Activated T-helper 2 cell treated with anti-CD3 and anti-CD28 coated beads, Interferon-gamma antibody, Interleukin-2, Interleukin-4, amounts not matched to agents 10 μg/mL and 5 μg/mL and 100 μg/mL, durations not matched to agents 14 hours and 24 hours and 36 hours (primary cell): ENCODE data around the gene ZDHHC14. TPM values are rescaled to one million over a fixed set of nuclear protein-coding genes. Genes with fewer than 3 reads are reported as not detected.

Experiments used
- DNase-seq: peaks from one replicate; pipeline ENCODE4 v3.0.0; 2021; ENCODE audit warnings: low spot score
- H3K27ac Mint-ChIP-seq: one replicate; pipeline ENCODE4 v1.8.0; 2021; ENCODE audit warnings: mixed read lengths
- H3K27me3 Mint-ChIP-seq: one replicate; pipeline ENCODE4 v1.8.0; 2021; ENCODE audit warnings: low read depth, mixed read lengths
- H3K36me3 Mint-ChIP-seq: one replicate; pipeline ENCODE4 v1.8.0; 2021; ENCODE audit warnings: low read depth, mixed read lengths
- H3K4me1 Mint-ChIP-seq: one replicate; pipeline ENCODE4 v1.8.0; 2021; ENCODE audit warnings: low read depth, mixed read lengths
- H3K4me3 Mint-ChIP-seq: one replicate; pipeline ENCODE4 v1.8.0; 2021; ENCODE audit warnings: low read depth, mild to moderate bottlenecking, moderate library complexity, mixed read lengths
- H3K9me3 Mint-ChIP-seq: one replicate; pipeline ENCODE4 v1.8.0; 2021; ENCODE audit warnings: mixed read lengths
- intact Hi-C: fragments of 100-400 bp; cut with micrococcal nuclease; formaldehyde crosslinking; loops from one replicate; pipeline ENCODE4 v1.15.1; 2023
- total RNA-seq: library from RNA; stranded (reverse); gene quantifications from 2 replicates; pipeline ENCODE4 v1.2.3, GENCODE V29; 2022

The ZDHHC14 gene
- total RNA-seq, 1 donor from 2014 or later: 8.4 TPM

GRCh38 chr6:157615420-157615769, 234.4 kb downstream of the ZDHHC14 start:
- intact Hi-C loops: no loop called here
- DNase-seq: no peak
- no peak overlapping the region for H3K27ac Mint-ChIP-seq
- H3K4me3 Mint-ChIP-seq: no peak overlapping the region
- H3K36me3 Mint-ChIP-seq: no peaks in the 10 kb centered on the region
- no peaks in the 10 kb centered on the region for H3K27me3 Mint-ChIP-seq
- H3K4me1 Mint-ChIP-seq: no peaks in the 10 kb centered on the region
- H3K9me3 Mint-ChIP-seq: no peaks in the 10 kb centered on the region

- Mint-ChIP-seq H3K4me3 (no peak overlapping the region), H3K36me3 (no peaks in the 10 kb centered on the region), H3K27ac (no peak overlapping the region), H3K4me1 (no peaks in the 10 kb centered on the region), H3K9me3 (no peaks in the 10 kb centered on the region), H3K27me3 (no peaks in the 10 kb centered on the region)
- no peak for DNase-seq
- intact Hi-C loops: no loop called here
Measured at GRCh38 chr6:157615951-157616350, 235.0 kb downstream of the ZDHHC14 start.

- no peak overlapping the region for H3K4me3 Mint-ChIP-seq
- H3K9me3 Mint-ChIP-seq: peaks cover 4% of the 10 kb centered on the region
- no peaks in the 10 kb centered on the region for H3K4me1 Mint-ChIP-seq
- H3K27me3 Mint-ChIP-seq: peaks cover 2% of the 10 kb centered on the region
- no peaks in the 10 kb centered on the region for H3K36me3 Mint-ChIP-seq
- no peak overlapping the region for H3K27ac Mint-ChIP-seq
- intact Hi-C loops: no loop called here
- DNase-seq: no peak
Measured at GRCh38 chr6:157620944-157621343, 240.0 kb downstream of the ZDHHC14 start.

- H3K4me3 Mint-ChIP-seq: no peak overlapping the region
- no peak overlapping the region for H3K27ac Mint-ChIP-seq
- peaks cover 2% of the 10 kb centered on the region for H3K27me3 Mint-ChIP-seq
- H3K4me1 Mint-ChIP-seq: no peaks in the 10 kb centered on the region
- H3K36me3 Mint-ChIP-seq: no peaks in the 10 kb centered on the region
- peaks cover 4% of the 10 kb centered on the region for H3K9me3 Mint-ChIP-seq
- DNase-seq: no peak
- intact Hi-C loops: no loop called here
Measured at GRCh38 chr6:157621406-157621805, 240.4 kb downstream of the ZDHHC14 start.

- Mint-ChIP-seq H3K9me3 (peaks cover 4% of the 10 kb centered on the region), H3K27ac (no peak overlapping the region), H3K4me3 (no peak overlapping the region), H3K27me3 (peaks cover 2% of the 10 kb centered on the region), H3K36me3 (no peaks in the 10 kb centered on the region), H3K4me1 (no peaks in the 10 kb centered on the region)
- DNase-seq: no peak
- intact Hi-C loops: no loop called here
Measured at GRCh38 chr6:157622427-157622826, 241.4 kb downstream of the ZDHHC14 start.

- H3K27ac Mint-ChIP-seq: no peak overlapping the region
- H3K4me1 Mint-ChIP-seq: peaks cover 5% of the 10 kb centered on the region
- intact Hi-C loops: no loop called here
- no peak for DNase-seq
- H3K27me3 Mint-ChIP-seq: peaks cover 5% of the 10 kb centered on the region
- no peaks in the 10 kb centered on the region for H3K36me3 Mint-ChIP-seq
- H3K4me3 Mint-ChIP-seq: no peak overlapping the region
- peaks cover 4% of the 10 kb centered on the region for H3K9me3 Mint-ChIP-seq
Measured at GRCh38 chr6:157625111-157625510, 244.1 kb downstream of the ZDHHC14 start.

GRCh38 chr6:157625764-157626163, 244.8 kb downstream of the ZDHHC14 start:
- Mint-ChIP-seq H3K27ac (no peak overlapping the region), H3K9me3 (peaks cover 4% of the 10 kb centered on the region), H3K36me3 (no peaks in the 10 kb centered on the region), H3K4me1 (peaks cover 5% of the 10 kb centered on the region), H3K27me3 (peaks cover 5% of the 10 kb centered on the region), H3K4me3 (no peak overlapping the region)
- intact Hi-C loops: no loop called here
- DNase-seq: no peak

GRCh38 chr6:157627195-157627966, 246.4 kb downstream of the ZDHHC14 start:
- no peak overlapping the region for H3K4me3 Mint-ChIP-seq
- DNase-seq: no peak
- peaks cover 4% of the 10 kb centered on the region for H3K9me3 Mint-ChIP-seq
- H3K36me3 Mint-ChIP-seq: no peaks in the 10 kb centered on the region
- H3K27me3 Mint-ChIP-seq: peaks cover 5% of the 10 kb centered on the region
- H3K27ac Mint-ChIP-seq: no peak overlapping the region
- intact Hi-C loops: no loop called here
- peaks cover 5% of the 10 kb centered on the region for H3K4me1 Mint-ChIP-seq

- H3K4me1 Mint-ChIP-seq: peaks cover 5% of the 10 kb centered on the region
- no peaks in the 10 kb centered on the region for H3K36me3 Mint-ChIP-seq
- H3K27ac Mint-ChIP-seq: no peak overlapping the region
- H3K4me3 Mint-ChIP-seq: no peak overlapping the region
- H3K27me3 Mint-ChIP-seq: peaks cover 5% of the 10 kb centered on the region
- DNase-seq: no peak
- no peaks in the 10 kb centered on the region for H3K9me3 Mint-ChIP-seq
- intact Hi-C loops: no loop called here
Measured at GRCh38 chr6:157628463-157628862, 247.5 kb downstream of the ZDHHC14 start.

GRCh38 chr6:157629220-157629619, 248.2 kb downstream of the ZDHHC14 start:
- peaks cover 5% of the 10 kb centered on the region for H3K27me3 Mint-ChIP-seq
- no peak overlapping the region for H3K4me3 Mint-ChIP-seq
- no peak for DNase-seq
- no peak overlapping the region for H3K27ac Mint-ChIP-seq
- intact Hi-C loops: no loop called here
- peaks cover 5% of the 10 kb centered on the region for H3K4me1 Mint-ChIP-seq
- no peaks in the 10 kb centered on the region for H3K36me3 Mint-ChIP-seq
- no peaks in the 10 kb centered on the region for H3K9me3 Mint-ChIP-seq

GRCh38 chr6:157630463-157631080, 249.6 kb downstream of the ZDHHC14 start:
- intact Hi-C loops: no loop called here
- Mint-ChIP-seq H3K4me3 (no peak overlapping the region), H3K27ac (no peak overlapping the region), H3K9me3 (no peaks in the 10 kb centered on the region), H3K27me3 (peaks cover 2% of the 10 kb centered on the region), H3K4me1 (peaks cover 5% of the 10 kb centered on the region), H3K36me3 (no peaks in the 10 kb centered on the region)
- no peak for DNase-seq

GRCh38 chr6:157631412-157631811, 250.4 kb downstream of the ZDHHC14 start:
- peaks cover 2% of the 10 kb centered on the region for H3K27me3 Mint-ChIP-seq
- no peaks in the 10 kb centered on the region for H3K36me3 Mint-ChIP-seq
- no peak for DNase-seq
- H3K27ac Mint-ChIP-seq: no peak overlapping the region
- H3K4me1 Mint-ChIP-seq: peaks cover 5% of the 10 kb centered on the region
- intact Hi-C loops: no loop called here
- H3K4me3 Mint-ChIP-seq: no peak overlapping the region
- H3K9me3 Mint-ChIP-seq: no peaks in the 10 kb centered on the region

- DNase-seq: no peak
- H3K27ac Mint-ChIP-seq: no peak overlapping the region
- intact Hi-C loops: no loop called here
- peaks cover 5% of the 10 kb centered on the region for H3K4me1 Mint-ChIP-seq
- no peak overlapping the region for H3K4me3 Mint-ChIP-seq
- H3K36me3 Mint-ChIP-seq: no peaks in the 10 kb centered on the region
- H3K9me3 Mint-ChIP-seq: no peaks in the 10 kb centered on the region
- H3K27me3 Mint-ChIP-seq: peaks cover 2% of the 10 kb centered on the region
Measured at GRCh38 chr6:157631838-157632614, 251.0 kb downstream of the ZDHHC14 start.
